GM18907 (cell line): ENCODE data around the gene BRPF3.

Experiments
- ATAC-seq: cut with Tn5 transposase; IDR thresholded peaks from one replicate; pipeline ENCODE4 v1.9.1; 2021; ENCODE audit warnings: mild to moderate bottlenecking, moderate library complexity; ENCODE audit not compliant: unreplicated experiment

The BRPF3 gene

GRCh38 chr6:36266913-36267644, 70.5 kb downstream of the BRPF3 start:
- ATAC-seq = no peak

GRCh38 chr6:36267731-36268477, 71.4 kb downstream of the BRPF3 start:
- no peak for ATAC-seq

GRCh38 chr6:36268478-36269275, 72.1 kb downstream of the BRPF3 start:
- no peak for ATAC-seq

GRCh38 chr6:36269834-36270705, 73.5 kb downstream of the BRPF3 start, which contains the start of gene PNPLA1:
Gene PNPLA1 (plus strand): TSS chr6:36270060. CDS start chr6:36270460, 400 bp downstream.
- ATAC-seq = no peak

GRCh38 chr6:36272234-36272633, 75.7 kb downstream of the BRPF3 start:
- ATAC-seq = no peak

GRCh38 chr6:36273067-36273466, 76.5 kb downstream of the BRPF3 start:
- no peak for ATAC-seq

- ATAC-seq = no peak
Observed at GRCh38 chr6:36273802-36274514, 77.4 kb downstream of the BRPF3 start.

- no peak for ATAC-seq
Observed at GRCh38 chr6:36276581-36277536, 80.3 kb downstream of the BRPF3 start.

GRCh38 chr6:36277946-36278470, 81.5 kb downstream of the BRPF3 start:
- no peak for ATAC-seq

- no peak for ATAC-seq
Observed at GRCh38 chr6:36280467-36280866, 83.9 kb downstream of the BRPF3 start.

- ATAC-seq = no peak
Observed at GRCh38 chr6:36280983-36281382, 84.4 kb downstream of the BRPF3 start.
